ENCODE results near the gene TMEM132D.

Gene TMEM132D

DNA sequence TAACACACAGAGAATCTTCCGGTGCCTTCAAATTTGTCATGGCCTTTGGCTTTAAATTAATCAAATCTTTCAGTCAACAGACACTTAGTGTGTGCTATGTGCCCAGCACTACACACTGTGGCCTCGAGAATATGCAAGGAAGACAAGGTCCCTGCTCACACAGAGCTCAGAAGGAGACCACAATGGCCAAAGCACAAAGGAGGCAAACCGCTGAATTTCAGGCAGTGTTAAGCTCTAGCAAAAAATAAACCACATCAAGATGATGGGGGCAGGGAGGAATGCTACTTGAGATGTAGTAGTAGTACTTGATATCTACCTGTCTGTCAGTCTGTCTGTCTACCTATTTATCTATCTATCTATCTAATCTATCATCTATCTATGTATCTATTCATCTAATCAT is 227.9 kb downstream of the TMEM132D start (continued):
- TF ChIP-seq, protein P1, sequence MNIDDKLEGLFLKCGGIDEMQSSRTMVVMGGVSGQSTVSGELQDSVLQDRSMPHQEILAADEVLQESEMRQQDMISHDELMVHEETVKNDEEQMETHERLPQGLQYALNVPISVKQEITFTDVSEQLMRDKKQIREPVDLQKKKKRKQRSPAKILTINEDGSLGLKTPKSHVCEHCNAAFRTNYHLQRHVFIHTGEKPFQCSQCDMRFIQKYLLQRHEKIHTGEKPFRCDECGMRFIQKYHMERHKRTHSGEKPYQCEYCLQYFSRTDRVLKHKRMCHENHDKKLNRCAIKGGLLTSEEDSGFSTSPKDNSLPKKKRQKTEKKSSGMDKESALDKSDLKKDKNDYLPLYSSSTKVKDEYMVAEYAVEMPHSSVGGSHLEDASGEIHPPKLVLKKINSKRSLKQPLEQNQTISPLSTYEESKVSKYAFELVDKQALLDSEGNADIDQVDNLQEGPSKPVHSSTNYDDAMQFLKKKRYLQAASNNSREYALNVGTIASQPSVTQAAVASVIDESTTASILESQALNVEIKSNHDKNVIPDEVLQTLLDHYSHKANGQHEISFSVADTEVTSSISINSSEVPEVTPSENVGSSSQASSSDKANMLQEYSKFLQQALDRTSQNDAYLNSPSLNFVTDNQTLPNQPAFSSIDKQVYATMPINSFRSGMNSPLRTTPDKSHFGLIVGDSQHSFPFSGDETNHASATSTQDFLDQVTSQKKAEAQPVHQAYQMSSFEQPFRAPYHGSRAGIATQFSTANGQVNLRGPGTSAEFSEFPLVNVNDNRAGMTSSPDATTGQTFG (tag by site-specific recombination; IDR thresholded peaks at IDR 0.05; ENCODE audit: borderline replicate concordance), result no peak
- TF ChIP-seq, protein P2, sequence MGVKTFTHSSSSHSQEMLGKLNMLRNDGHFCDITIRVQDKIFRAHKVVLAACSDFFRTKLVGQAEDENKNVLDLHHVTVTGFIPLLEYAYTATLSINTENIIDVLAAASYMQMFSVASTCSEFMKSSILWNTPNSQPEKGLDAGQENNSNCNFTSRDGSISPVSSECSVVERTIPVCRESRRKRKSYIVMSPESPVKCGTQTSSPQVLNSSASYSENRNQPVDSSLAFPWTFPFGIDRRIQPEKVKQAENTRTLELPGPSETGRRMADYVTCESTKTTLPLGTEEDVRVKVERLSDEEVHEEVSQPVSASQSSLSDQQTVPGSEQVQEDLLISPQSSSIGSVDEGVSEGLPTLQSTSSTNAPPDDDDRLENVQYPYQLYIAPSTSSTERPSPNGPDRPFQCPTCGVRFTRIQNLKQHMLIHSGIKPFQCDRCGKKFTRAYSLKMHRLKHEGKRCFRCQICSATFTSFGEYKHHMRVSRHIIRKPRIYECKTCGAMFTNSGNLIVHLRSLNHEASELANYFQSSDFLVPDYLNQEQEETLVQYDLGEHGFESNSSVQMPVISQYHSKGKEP (tag by site-specific recombination; IDR thresholded peaks at IDR 0.05), result no peak
- TF ChIP-seq ZNF155 (tag by site-specific recombination; IDR thresholded peaks at IDR 0.05) (no peak), ZNF433 (tag by site-specific recombination; IDR thresholded peaks at IDR 0.05; ENCODE audit: low read depth) (no peak)

DNA sequence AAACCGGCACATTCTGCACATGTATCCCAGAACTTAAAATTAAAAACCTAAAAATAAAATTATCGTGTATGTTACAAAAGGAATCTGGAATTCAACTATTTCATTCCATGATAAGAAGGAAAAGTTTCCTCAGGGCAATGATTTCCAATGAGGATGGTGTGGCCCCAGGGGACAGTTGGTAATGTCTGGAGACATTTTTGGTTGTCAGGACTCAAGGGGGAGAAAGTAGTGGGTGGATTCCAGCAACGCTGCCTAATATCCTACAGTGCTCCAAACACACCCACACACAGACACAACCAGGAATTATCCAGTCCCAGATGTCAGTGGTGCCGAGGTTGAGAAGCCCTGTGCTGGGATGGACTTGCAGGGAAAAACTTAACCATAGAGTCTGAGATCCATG is 228.3 kb downstream of the TMEM132D start:
- Histone ChIP-seq H3K4me3 (ENCODE audit: low read depth, low read length) (no peak overlapping the region), H3K36me3 (ENCODE audit: control insufficient read depth in 2 of 2, insufficient read depth in 1 of 2, low read length in 2 of 2) (no peaks in the 10 kb centered on the region), H3K9me3 (ENCODE audit: control insufficient read depth, insufficient read depth, low read depth, low read length) (no peaks in the 10 kb centered on the region), H3K4me1 (ENCODE audit: control insufficient read depth, insufficient read depth, low read length) (no peaks in the 10 kb centered on the region), H3K27ac (ENCODE audit: extremely low read depth, low read depth, low read length) (no peak overlapping the region)
- CTCF ChIA-PET, result interaction anchor here (0.7 kb wide), 1 partner anchor 36 kb away, joined by 3 read pairs; no protein-coding TSS in a partner anchor
- POLR2A ChIA-PET, result no interaction called here
- no peak for TF ChIP-seq ZNF140 (tag by site-specific recombination; IDR thresholded peaks at IDR 0.05)
- TF ChIP-seq ZNF214 (tag by site-specific recombination; IDR thresholded peaks at IDR 0.05; ENCODE audit: borderline replicate concordance), result no peak
- TF ChIP-seq, protein P3, sequence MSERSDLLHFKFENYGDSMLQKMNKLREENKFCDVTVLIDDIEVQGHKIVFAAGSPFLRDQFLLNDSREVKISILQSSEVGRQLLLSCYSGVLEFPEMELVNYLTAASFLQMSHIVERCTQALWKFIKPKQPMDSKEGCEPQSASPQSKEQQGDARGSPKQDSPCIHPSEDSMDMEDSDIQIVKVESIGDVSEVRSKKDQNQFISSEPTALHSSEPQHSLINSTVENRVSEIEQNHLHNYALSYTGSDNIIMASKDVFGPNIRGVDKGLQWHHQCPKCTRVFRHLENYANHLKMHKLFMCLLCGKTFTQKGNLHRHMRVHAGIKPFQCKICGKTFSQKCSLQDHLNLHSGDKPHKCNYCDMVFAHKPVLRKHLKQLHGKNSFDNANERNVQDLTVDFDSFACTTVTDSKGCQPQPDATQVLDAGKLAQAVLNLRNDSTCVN (tag by site-specific recombination; optimal IDR thresholded peaks at IDR 0.05), result no peak
- TF ChIP-seq ZNF174 (tag by site-specific recombination; IDR thresholded peaks at IDR 0.05), result no peak
- TF ChIP-seq ZNF114 (tag by site-specific recombination; IDR thresholded peaks at IDR 0.05), result no peak
- TF ChIP-seq, protein P4, sequence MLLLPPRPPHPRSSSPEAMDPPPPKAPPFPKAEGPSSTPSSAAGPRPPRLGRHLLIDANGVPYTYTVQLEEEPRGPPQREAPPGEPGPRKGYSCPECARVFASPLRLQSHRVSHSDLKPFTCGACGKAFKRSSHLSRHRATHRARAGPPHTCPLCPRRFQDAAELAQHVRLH (tag by site-specific recombination; IDR thresholded peaks at IDR 0.05), result no peak

DNA sequence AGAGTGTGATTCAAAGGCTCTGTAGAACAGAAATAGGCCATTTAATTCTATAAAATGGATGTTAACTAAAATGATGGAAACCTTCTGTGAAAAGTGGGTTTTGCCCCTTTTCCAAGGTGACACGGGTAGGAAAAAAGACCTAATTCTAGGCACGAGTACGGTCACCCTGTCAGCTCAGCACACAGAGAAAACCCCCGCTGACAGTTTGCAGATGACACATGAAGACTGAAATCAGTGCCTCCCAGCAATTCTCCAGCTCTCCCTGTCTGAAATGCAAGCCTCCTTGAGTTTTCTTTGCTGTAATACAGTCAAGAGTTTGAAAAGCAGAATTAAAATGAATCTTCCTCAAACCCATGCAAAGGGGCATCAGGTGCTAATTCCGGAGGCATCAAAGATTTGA is 230.0 kb downstream of the TMEM132D start:
- ChIA-PET CTCF (no interaction called here), POLR2A (no interaction called here)
- no peaks in the 10 kb centered on the region for H3K36me3 ChIP-seq (ENCODE audit: control insufficient read depth in 2 of 2, insufficient read depth in 1 of 2, low read length in 2 of 2)
- no peaks in the 10 kb centered on the region for H3K4me1 ChIP-seq (ENCODE audit: control insufficient read depth, insufficient read depth, low read length)
- H3K27ac ChIP-seq (ENCODE audit: extremely low read depth, low read depth, low read length), result no peak overlapping the region
- H3K4me3 ChIP-seq (ENCODE audit: low read depth, low read length), result no peak overlapping the region
- no peaks in the 10 kb centered on the region for H3K9me3 ChIP-seq (ENCODE audit: control insufficient read depth, insufficient read depth, low read depth, low read length)
- no peak for TF ChIP-seq ZNF555 (tag by site-specific recombination; conservative IDR thresholded peaks at IDR 0.05)
- TF ChIP-seq, protein P5, sequence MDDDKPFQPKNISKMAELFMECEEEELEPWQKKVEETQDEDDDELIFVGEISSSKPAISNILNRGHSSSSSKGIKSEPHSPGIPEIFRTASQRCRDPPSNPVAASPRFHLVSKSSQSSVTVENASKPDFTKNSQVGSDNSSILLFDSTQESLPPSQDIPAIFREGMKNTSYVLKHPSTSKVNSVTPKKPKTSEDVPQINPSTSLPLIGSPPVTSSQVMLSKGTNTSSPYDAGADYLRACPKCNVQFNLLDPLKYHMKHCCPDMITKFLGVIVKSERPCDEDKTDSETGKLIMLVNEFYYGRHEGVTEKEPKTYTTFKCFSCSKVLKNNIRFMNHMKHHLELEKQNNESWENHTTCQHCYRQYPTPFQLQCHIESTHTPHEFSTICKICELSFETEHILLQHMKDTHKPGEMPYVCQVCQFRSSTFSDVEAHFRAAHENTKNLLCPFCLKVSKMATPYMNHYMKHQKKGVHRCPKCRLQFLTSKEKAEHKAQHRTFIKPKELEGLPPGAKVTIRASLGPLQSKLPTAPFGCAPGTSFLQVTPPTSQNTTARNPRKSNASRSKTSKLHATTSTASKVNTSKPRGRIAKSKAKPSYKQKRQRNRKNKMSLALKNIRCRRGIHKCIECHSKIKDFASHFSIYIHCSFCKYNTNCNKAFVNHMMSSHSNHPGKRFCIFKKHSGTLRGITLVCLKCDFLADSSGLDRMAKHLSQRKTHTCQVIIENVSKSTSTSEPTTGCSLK (tag by site-specific recombination; IDR thresholded peaks at IDR 0.05), result no peak
- no peak for TF ChIP-seq ZNF654 (tag by site-specific recombination; IDR thresholded peaks at IDR 0.05; ENCODE audit: low read depth)
- TF ChIP-seq YY2 (tag by site-specific recombination; IDR thresholded peaks at IDR 0.05), result no peak
- TF ChIP-seq ZNF211 (tag by site-specific recombination; IDR thresholded peaks at IDR 0.05; ENCODE audit: low read depth), result no peak
- TF ChIP-seq GLIS2 (tag by site-specific recombination; IDR thresholded peaks at IDR 0.05), result no peak
- TF ChIP-seq, protein P1 (tag by site-specific recombination; IDR thresholded peaks at IDR 0.05; ENCODE audit: borderline replicate concordance), result no peak
- no peak for TF ChIP-seq ZNF670 (tag by site-specific recombination; IDR thresholded peaks at IDR 0.05; ENCODE audit: low read depth)
- TF ChIP-seq, protein P6, sequence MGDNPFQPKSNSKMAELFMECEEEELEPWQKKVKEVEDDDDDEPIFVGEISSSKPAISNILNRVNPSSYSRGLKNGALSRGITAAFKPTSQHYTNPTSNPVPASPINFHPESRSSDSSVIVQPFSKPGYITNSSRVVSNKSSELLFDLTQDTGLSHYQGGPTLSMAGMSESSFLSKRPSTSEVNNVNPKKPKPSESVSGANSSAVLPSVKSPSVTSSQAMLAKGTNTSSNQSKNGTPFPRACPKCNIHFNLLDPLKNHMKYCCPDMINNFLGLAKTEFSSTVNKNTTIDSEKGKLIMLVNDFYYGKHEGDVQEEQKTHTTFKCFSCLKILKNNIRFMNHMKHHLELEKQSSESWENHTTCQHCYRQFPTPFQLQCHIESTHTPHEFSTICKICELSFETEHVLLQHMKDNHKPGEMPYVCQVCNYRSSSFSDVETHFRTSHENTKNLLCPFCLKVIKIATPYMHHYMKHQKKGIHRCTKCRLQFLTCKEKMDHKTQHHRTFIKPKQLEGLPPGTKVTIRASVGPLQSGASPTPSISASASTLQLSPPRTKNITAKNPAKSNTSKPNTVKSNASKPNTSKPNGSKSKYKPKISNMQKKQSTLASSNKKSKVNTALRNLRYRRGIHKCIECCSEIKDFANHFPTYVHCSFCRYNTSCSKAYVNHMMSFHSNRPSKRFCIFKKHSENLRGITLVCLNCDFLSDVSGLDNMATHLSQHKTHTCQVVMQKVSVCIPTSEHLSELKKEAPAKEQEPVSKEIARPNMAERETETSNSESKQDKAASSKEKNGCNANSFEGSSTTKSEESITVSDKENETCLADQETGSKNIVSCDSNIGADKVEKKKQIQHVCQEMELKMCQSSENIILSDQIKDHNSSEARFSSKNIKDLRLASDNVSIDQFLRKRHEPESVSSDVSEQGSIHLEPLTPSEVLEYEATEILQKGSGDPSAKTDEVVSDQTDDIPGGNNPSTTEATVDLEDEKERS (tag by site-specific recombination; IDR thresholded peaks at IDR 0.05), result no peak
- no peak for TF ChIP-seq ZNF701 (tag by site-specific recombination; IDR thresholded peaks at IDR 0.05)

Data from HEK293 (cell line).